CD1c-positive myeloid dendritic cell (primary cell): ENCODE data around the gene OR2A14.
"Not testable (repeated sequence)": the region's sequence is repeated elsewhere in the genome, so short reads cannot be mapped to it uniquely, and the experiment has no call there.

Experiments
- DNase-seq: peaks from one replicate; pipeline ENCODE4 v3.0.0-alpha.2; 2016; ENCODE audit errors: extremely low spot score

OR2A14 gene

DNA sequence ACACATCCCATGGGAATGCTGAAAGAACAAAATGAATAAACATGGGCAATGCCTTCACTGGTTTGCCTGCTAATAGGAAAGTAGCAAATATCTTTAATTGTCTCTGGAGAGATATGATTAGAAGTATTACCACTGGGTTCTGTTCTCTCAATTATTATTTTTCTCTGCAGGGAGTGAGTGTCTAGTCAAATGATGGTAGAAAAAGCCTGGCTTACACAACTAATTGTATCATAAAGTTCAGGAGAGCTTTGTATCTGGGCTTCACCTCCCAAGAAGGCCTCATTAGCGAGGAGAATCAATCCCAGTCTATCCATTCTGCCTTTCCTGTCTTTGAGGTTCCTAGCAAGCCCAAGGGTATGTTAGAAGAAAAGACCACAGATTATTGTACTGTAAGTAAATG lies at the start of gene OR2A14:
Gene OR2A14, plus strand, starts transcription at position 301 of the 400 bp plus-strand sequence. CDS start 5,937 bp downstream, outside the sequence.
- DNase-seq: no peak

DNA sequence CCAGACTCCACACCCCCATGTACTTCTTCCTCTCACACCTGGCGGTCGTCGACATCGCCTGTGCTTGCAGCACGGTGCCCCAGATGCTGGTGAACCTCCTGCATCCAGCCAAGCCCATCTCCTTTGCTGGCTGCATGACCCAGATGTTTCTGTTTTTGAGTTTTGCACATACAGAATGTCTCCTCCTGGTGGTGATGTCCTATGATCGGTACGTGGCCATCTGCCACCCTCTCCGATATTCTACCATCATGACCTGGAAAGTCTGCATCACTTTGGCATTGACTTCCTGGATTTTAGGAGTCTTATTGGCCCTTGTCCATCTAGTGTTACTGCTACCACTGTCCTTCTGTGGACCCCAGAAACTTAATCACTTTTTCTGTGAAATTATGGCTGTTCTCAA lies 48.6 kb upstream of the OR2A14 start:
- no peak for DNase-seq

DNA sequence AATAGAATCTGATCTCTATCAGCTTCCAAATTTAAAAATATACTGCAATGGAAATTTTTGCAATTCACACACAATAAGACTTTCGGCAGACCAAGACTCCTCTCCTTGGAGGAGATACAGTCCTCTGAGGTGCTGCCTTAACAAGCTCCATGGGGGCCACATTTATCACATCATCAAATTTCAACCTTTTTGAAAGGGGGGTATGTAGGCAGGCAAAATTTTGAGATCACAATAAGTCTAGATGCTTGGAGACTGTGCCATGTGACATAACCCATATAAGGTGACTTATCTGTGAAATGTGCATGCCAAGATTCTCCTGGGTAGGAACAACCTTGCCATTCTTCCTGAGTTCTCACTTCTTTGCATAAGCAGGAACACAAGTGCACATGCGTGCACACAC lies 37.0 kb upstream of the OR2A14 start, which contains the start of gene OR2A12:
Gene OR2A12, plus strand, starts transcription at position 301 of the 400 bp plus-strand sequence. CDS start 8,830 bp downstream, outside the sequence.
- no peak for DNase-seq

DNA sequence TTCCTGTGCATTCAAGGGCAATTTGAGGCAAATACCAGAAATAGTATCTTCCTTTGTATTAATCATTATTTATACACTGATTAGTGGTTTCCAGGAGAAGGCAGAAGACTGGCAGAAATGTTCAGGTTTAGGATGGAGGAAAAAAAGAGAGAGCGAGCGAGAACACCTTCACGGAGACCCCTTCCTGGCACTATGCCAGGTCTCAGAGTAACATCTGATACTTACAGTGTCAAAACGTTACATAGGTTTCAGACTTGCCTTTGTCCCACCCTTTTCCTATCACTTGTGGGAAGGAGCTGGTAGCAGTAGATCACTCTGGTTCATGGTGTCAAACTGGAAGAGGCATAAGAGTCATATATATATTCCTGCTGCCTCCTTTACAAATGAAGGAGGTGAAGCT lies 36.2 kb upstream of the OR2A14 start:
- DNase-seq: no peak

- DNase-seq: no peak
These were observed 35.7 kb upstream of the OR2A14 start for GRCh38 chr7:144087230-144087629.

DNA sequence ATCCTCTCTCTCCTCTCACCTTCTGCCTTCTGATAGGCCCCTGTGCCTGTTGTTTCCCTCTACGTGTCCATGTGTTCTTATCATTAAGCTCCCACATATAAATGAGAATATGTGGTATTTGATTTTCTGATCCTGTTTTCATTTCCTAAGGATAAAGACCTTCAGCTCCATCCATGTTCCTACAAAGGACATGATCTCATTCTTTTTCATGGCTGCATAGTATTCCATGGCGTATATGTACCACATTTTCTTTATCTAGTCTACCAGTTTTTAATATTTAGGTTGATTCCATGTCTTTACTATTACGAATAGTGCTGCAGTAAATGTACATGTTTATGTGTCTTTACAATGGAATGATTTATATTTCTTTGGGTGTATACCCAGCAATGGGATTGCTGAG lies 32.3 kb upstream of the OR2A14 start:
- DNase-seq: no peak

DNA sequence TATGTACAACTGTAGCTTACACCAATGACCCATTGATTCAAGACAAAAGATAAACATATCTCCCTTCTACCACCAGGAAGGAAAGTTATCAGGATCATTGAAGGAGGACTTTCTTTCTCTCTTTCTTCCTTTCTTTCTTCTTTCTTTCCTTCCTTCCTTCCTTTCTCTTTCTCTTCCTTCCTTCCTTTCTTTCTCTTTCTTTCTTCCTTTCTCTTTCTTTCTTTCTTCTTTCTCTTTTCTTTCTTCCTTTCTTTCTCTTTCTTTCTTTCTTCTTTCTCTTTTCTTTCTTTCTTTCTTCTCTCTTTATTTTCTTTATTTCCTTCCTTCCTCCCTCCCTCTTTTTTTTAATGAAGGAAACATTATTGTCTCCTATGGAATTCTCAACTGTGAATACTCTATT lies 24.2 kb upstream of the OR2A14 start:
- no peak for DNase-seq

DNA sequence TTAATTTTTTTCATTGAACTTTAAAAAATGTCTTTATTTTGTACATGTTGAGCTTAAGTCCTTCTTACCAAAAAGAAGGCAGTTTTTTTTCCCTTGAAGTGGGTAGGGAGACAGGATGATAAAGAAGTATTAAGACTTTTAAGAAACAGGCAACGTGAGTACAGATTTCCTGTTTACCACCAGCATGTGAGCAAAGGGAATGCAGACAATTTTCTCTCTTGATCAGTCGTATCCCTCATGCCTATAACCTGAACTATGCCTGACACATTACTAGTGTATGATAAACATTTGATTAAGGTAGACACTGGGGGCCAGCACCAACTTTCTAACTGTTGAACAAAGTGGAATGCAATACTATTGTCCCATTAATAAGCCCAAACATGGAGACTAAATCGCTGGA lies 22.4 kb upstream of the OR2A14 start:
- no peak for DNase-seq

DNA sequence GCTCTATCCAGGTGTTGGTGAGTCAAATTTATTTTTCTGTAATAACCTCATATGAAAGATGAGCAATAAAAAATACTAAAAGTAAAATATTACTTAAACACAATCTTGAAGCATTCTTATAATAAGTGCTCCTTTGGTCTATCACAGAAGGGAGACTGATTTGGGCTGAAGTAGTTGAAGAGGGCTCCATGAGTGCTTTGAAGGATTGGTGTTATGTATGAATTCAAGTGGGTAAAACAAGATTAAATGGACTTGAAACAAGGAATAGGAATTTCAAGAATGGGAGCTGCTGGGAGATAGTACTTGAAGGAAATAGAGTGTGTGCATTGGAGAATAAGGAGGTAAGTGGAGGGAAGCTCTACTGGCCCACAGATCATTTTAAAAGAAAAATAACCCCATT lies 20.9 kb upstream of the OR2A14 start:
- DNase-seq: no peak

DNA sequence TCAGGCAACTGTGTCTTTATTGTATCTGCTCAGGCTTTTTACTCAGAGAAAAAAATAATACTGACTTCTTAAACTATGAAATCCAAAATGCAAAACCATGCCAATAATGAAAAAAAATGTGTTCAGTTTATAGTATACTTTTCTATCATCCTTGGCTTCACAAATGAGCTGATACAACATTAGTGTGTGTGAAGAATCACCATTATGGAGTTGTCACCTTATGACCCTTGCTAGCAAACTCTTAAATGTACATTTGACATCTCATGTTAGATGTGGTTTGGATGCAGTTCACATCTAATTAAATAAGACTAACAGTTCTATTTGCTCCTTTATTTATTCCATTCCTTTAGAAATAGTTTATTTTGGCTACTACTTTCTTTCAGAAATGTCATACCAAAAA lies 17.8 kb upstream of the OR2A14 start:
- DNase-seq: no peak

DNA sequence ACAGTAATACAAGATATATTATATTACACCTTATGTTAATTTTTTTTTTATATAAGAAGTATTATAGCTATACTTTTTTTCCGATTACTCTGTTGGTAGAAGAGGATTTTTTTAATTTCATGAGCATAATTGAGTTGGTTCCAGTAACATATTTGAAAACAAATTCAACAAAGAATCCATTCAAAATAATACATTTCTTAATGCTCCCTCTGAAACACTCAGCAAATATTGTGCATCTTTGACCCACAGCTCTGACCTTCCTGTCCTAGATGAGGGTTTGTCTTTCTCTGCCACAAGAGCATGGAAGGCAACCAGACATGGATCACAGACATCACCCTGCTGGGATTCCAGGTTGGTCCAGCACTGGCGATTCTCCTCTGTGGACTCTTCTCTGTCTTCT lies 13.7 kb upstream of the OR2A14 start, which contains the start of gene OR2A2:
Gene OR2A2, plus strand, starts transcription at position 301 of the 400 bp plus-strand sequence. Its CDS starts 0 bp downstream, at position 301.
- DNase-seq: no peak

GRCh38 chr7:144110272-144110671 lies 12.7 kb upstream of the OR2A14 start:
- no peak for DNase-seq

DNA sequence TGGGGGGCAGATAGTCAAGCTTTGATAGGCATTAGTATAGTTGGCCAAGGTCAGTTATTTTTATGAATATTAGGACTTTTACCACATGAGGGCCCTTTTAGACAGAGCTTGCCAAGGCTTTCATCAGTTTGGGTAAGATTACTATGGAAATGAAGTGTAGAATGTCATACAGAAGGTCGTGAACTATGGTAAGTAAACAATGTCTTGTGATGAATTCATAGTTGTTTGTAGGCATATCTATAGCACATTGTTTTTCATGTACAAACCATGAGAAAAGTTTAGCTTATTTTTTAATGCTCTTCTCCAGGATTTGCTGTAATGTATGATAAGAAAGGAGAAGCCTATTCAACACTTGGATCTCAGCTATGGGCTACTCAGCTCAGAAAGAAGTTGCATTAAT lies 9.3 kb upstream of the OR2A14 start:
- no peak for DNase-seq

GRCh38 chr7:144118341-144118740 lies 4.6 kb upstream of the OR2A14 start:
- DNase-seq: no peak

DNA sequence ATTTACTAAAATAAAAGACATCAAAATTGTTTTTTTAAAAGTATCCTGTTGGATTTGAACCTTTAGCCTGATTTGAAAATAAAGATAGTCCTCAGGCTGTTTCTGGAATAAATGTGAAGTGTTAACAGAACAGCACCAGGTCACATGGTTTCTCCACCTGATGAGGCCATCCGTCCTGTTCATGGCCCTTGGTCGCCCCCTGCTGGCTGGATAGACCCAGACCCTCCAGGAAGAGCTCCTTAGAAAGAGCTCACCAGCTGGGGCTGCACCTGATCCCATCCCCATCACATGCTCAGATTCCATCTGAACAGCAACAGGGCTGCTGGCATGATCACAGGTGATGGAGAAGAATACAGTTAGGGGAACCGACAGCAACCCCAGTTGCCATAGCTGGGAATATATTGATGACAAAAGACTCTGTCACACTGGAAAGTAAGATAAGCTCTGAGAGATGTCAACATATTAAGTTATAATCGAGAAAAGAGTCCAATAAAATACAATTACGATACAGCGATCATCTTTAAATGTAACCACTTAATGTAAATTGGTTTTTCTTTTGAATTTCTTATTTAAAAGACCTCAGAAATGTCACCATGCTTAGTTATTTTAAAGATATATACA lies 4.8 kb downstream of the OR2A14 start:
- peak; percentile 81 for DNase-seq

DNA sequence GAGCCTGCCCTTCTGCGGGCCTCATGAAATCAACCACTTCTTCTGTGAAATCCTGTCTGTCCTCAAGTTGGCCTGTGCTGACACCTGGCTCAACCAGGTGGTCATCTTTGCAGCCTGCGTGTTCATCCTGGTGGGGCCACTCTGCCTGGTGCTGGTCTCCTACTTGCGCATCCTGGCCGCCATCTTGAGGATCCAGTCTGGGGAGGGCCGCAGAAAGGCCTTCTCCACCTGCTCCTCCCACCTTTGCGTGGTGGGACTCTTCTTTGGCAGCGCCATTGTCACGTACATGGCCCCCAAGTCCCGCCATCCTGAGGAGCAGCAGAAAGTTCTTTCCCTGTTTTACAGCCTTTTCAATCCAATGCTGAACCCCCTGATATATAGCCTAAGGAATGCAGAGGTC lies 6.6 kb downstream of the OR2A14 start:
- DNase-seq: not testable (repeated sequence)

DNA sequence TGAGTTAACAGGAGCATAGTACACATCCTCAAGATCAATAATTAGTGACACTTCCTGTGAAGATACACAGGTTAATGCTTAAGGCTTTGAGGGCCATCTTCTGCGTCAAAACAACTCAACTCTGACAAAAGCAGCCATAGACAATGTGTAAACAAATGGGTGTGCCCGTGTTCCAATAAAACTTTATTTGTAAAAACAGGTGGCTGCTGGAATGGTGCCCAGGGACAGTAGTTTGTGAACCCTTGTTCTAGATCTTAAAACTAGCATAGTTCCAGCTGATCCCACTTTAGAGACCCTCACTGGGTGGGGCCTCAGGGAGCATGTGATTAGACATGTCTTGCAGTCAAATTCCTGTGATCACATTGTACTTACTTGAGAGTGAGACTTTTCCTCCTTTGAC lies 7.8 kb downstream of the OR2A14 start:
- DNase-seq: no peak

- DNase-seq: no peak
These were observed 9.3 kb downstream of the OR2A14 start for GRCh38 chr7:144132262-144132661.

DNA sequence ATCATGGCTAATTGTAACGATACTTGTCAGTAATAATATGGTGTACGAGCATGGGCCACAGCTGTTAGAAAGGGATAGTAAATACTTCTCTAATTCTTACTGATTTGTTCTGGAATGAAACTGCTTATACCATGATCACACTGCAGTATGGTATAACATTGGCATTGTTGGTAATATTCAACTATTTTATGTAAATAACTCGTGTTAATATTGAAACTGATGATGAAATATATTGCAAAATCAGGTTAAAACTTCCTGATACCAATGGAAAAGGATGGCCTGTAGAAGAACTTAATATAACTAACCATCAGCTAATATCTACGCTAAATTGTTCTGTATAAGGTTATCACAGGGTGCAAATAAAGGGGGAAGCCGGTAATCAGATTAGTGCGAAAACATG lies 10.3 kb downstream of the OR2A14 start:
- peak; percentile 5 for DNase-seq

GRCh38 chr7:144134116-144134515 lies 11.1 kb downstream of the OR2A14 start:
- DNase-seq: no peak

GRCh38 chr7:144137501-144137900 lies 14.5 kb downstream of the OR2A14 start:
- no peak for DNase-seq

DNA sequence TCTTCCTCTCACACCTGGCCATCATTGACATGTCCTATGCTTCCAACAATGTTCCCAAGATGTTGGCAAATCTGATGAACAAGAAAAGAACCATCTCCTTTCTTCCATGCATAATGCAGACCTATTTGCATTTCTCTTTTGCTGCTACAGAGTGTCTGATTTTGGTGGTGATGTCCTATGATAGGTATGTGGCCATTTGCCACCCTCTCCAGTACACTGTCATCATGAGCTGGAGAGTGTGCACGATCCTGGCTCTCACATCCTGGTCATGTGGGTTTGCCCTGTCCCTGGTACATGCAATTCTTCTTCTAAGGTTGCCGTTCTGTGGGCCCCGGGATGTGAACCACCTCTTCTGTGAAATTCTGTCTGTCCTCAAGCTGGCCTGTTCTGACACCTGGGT lies 19.2 kb downstream of the OR2A14 start:
- DNase-seq: no peak

DNA sequence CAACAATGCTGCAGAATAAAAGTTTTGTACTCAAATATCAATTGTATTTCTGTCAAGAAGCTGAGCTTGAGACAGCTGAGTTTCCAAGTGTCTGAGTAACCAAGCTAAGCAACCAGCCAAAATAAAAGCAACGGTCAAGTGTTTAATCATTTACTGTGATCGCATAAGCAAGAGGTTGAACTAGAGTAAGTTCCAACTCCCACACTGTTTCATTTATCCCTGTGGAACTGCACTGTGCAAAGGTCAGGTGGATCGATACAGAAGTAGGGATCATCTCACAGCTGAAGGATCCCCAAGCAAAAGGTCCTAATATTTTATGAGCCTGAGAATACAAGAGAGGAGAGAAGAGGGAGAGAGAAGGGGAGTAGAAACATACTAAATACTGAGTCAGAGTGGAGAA lies 21.4 kb downstream of the OR2A14 start:
- DNase-seq: no peak

DNA sequence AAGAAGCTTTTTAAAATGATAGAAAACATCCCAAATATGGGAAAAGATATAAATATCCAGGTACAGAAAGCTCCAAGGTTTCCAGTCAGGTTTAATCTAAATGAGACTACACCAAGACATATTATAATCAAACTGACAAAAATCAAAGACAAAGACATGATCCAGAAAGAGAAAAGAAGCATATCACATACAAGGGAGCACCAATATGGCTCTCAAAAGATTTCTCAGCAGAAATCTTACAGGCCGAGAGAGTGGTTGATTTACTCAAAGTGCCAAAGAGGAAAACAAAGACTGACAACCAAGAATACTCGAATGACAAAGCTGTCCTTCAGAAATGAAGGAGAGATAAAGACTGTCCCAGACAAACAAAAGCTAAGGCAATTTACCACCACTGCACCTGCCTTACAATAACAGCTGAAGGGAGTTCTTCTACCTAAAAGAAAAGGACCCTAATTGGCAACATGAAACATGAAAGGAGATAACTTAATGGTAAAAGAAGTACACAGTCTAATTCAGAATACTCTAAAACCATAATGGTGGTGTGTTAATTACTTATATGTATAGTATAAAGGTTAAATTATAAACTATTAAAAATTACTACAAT lies 25.4 kb downstream of the OR2A14 start:
- no peak for DNase-seq
